ENCODE data around the gene MPL.

MPL gene

DNA sequence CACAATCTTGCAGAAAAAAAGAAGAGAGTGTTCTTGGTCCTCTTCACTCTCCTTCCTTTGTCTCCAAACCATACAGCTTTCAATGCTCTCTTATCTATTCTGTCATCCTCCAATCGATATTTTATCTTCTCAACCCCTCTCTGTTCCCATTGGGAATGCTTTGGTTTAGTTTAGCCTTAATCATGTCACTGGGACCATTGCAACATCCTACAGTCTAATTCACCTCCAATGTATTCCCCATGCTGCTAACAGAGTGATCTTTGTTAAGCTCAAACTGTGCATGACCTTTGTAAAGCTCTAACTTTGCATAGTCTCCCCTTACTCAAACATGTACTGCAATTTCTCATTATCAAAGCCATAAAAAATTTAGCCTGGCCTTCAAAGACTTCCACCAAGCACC is 2.9 kb downstream of the MPL start:
- H3K36me3 ChIP-seq, result no peaks in the 10 kb centered on the region
- peaks cover 14% of the 10 kb centered on the region for H3K4me1 ChIP-seq
- no peaks in the 10 kb centered on the region for H3K9me3 ChIP-seq
- H3K4me3 ChIP-seq, result no peak overlapping the region
- H3K27me3 ChIP-seq, result no peaks in the 10 kb centered on the region
- no peaks in the 10 kb centered on the region for H4K20me1 ChIP-seq
- no peak overlapping the region for H3K9ac ChIP-seq
- TF ChIP-seq Cebpa-rat (IDR thresholded peaks at IDR 0.05), result no peak
- H3K4me2 ChIP-seq, result no peak overlapping the region
- H3K27ac ChIP-seq, result no peak overlapping the region

DNA sequence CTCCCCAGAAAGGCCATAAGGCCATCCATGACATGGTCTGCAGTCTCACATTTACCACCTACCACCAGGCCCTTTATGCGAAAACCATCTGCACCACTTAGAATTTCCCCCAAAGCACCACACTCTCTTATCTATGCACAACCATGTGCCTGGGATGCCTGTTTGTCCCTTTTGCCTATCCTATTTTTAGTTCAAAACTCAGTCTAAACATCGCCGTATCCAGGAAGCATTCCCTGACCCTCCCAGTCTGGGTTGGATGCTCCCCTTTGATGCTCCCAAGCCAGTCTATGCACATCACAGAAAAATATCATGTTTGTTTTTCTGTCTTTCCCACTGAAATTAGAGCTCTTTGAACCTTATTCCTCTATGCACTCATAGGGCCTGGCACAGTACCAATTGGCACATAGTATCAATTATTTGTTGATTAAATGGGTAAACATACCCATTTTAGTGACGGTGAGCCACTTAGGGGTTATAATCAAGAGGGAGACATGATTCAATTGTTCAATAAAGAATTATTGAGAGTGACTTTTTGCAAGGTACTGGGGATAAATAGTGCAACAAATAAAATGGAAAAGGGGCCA is 6.7 kb downstream of the MPL start:
- H4K20me1 ChIP-seq, result no peaks in the 10 kb centered on the region
- H3K36me3 ChIP-seq, result no peaks in the 10 kb centered on the region
- H3K4me2 ChIP-seq, result no peak overlapping the region
- TF ChIP-seq Cebpa-rat (IDR thresholded peaks at IDR 0.05), result no peak
- peaks cover 3% of the 10 kb centered on the region for H3K4me1 ChIP-seq
- H3K27me3 ChIP-seq, result no peaks in the 10 kb centered on the region
- H3K4me3 ChIP-seq, result no peak overlapping the region
- no peaks in the 10 kb centered on the region for H3K9me3 ChIP-seq
- no peak overlapping the region for H3K9ac ChIP-seq
- no peak overlapping the region for H3K27ac ChIP-seq

DNA sequence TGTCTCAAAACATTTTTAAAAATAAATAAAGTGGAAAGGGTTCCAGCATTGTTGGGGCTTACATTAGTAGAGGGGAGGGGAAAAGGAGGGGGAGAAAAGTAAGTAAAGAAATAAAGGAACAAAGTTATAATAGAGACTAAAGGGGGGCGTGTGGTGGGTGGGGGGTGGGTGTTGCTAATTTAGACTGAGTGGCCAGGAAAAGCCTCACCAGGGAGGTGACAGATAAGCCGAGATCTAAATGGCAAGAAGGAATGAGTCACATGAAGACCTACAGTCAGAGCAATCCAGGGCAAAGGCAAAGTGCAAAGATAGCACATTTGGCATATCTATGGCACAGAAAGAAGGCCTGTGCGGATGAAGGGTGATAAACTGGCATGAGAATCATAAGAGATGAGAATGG is 7.5 kb downstream of the MPL start:
- H3K4me3 ChIP-seq, result no peak overlapping the region
- peaks cover 10% of the 10 kb centered on the region for H3K4me1 ChIP-seq
- no peaks in the 10 kb centered on the region for H4K20me1 ChIP-seq
- no peak overlapping the region for H3K27ac ChIP-seq
- TF ChIP-seq Cebpa-rat (IDR thresholded peaks at IDR 0.05), result no peak
- no peaks in the 10 kb centered on the region for H3K36me3 ChIP-seq
- H3K9ac ChIP-seq, result no peak overlapping the region
- no peaks in the 10 kb centered on the region for H3K27me3 ChIP-seq
- no peaks in the 10 kb centered on the region for H3K9me3 ChIP-seq
- H3K4me2 ChIP-seq, result no peak overlapping the region

- no peak overlapping the region for H3K4me3 ChIP-seq
- H3K9me3 ChIP-seq, result no peaks in the 10 kb centered on the region
- H4K20me1 ChIP-seq, result no peaks in the 10 kb centered on the region
- H3K4me2 ChIP-seq, result no peak overlapping the region
- H3K9ac ChIP-seq, result no peak overlapping the region
- no peak for TF ChIP-seq Cebpa-rat (IDR thresholded peaks at IDR 0.05)
- no peak overlapping the region for H3K27ac ChIP-seq
- no peaks in the 10 kb centered on the region for H3K36me3 ChIP-seq
- H3K4me1 ChIP-seq, result peaks cover 23% of the 10 kb centered on the region
- no peaks in the 10 kb centered on the region for H3K27me3 ChIP-seq
Measured at GRCh38 chr1:43346636-43347035, 9.0 kb downstream of the MPL start.

GRCh38 chr1:43348343-43348808 is 10.8 kb downstream of the MPL start:
- peaks cover 35% of the 10 kb centered on the region for H3K4me1 ChIP-seq
- H3K4me3 ChIP-seq, result peak overlapping the region; percentile 68
- H3K36me3 ChIP-seq, result no peaks in the 10 kb centered on the region
- H3K4me2 ChIP-seq, result peak overlapping the region; percentile 87
- no peaks in the 10 kb centered on the region for H4K20me1 ChIP-seq
- H3K27me3 ChIP-seq, result no peaks in the 10 kb centered on the region
- H3K9me3 ChIP-seq, result no peaks in the 10 kb centered on the region
- TF ChIP-seq Cebpa-rat (IDR thresholded peaks at IDR 0.05), result no peak
- no peak overlapping the region; the same call in 1 of the 2 replicates for H3K9ac ChIP-seq
- H3K27ac ChIP-seq, result peak overlapping the region; percentile 79

GRCh38 chr1:43348809-43349593 is 11.4 kb downstream of the MPL start:
- Histone ChIP-seq H4K20me1 (no peaks in the 10 kb centered on the region), H3K4me2 (peak overlapping the region; percentile 87), H3K9ac (peak overlapping the region; percentile 69), H3K36me3 (no peaks in the 10 kb centered on the region), H3K27ac (peak overlapping the region; percentile 79), H3K9me3 (no peaks in the 10 kb centered on the region), H3K4me3 (peak overlapping the region; percentile 68), H3K27me3 (no peaks in the 10 kb centered on the region), H3K4me1 (peaks cover 35% of the 10 kb centered on the region)
- no peak for TF ChIP-seq Cebpa-rat (IDR thresholded peaks at IDR 0.05)

DNA sequence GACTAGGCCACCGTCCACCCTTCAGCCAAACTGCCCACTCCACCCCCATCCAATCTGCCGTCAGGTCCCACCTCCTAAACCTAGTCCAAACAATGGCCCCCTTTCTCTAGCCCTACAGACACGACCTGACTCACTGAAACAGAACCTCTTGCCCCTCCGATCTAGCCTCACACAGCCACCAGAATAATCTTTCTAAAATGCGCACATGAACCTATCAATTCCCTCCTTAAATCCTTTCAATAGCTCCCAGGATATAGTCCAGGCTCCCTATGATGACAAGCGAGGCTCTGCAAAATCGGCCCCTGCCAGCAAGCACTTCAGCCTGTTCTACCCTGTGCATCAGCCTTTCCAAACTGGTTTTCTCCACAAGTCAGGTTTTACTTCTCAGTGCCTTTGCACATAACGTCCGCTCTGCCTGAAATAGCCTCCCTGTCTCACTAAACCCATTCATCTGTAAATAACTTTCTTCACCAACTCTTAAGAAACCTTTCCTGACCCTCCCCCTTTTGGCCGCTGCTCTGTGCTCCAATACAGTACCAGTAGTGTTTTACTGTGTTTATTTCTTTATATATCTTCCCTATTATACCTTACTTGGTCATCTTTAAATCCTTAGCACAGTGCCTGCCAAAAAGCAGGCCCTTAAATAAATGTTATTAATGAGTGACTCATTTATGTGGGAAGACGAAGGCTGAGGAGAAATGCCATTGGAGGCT is 12.1 kb downstream of the MPL start:
- Histone ChIP-seq H4K20me1 (no peaks in the 10 kb centered on the region), H3K4me2 (peak overlapping the region; percentile 87), H3K4me3 (peak overlapping the region; percentile 68), H3K4me1 (peaks cover 35% of the 10 kb centered on the region), H3K27ac (peak overlapping the region; percentile 79), H3K36me3 (no peaks in the 10 kb centered on the region), H3K9ac (peak overlapping the region; percentile 69), H3K9me3 (no peaks in the 10 kb centered on the region), H3K27me3 (no peaks in the 10 kb centered on the region)
- no peak for TF ChIP-seq Cebpa-rat (IDR thresholded peaks at IDR 0.05)

- H3K4me2 ChIP-seq, result no peak overlapping the region
- no peak overlapping the region for H3K27ac ChIP-seq
- no peaks in the 10 kb centered on the region for H3K9me3 ChIP-seq
- no peak overlapping the region for H3K4me3 ChIP-seq
- H3K4me1 ChIP-seq, result peaks cover 35% of the 10 kb centered on the region
- H3K9ac ChIP-seq, result no peak overlapping the region
- H3K36me3 ChIP-seq, result no peaks in the 10 kb centered on the region
- no peaks in the 10 kb centered on the region for H4K20me1 ChIP-seq
- H3K27me3 ChIP-seq, result no peaks in the 10 kb centered on the region
- TF ChIP-seq Cebpa-rat (IDR thresholded peaks at IDR 0.05), result no peak
Measured at GRCh38 chr1:43350976-43351375, 13.4 kb downstream of the MPL start.

- 0 out of 2 replicates have a peak overlapping the region, but pooled peaks have one; percentile 4 for H3K9ac ChIP-seq
- 0 out of 2 replicates have a peak overlapping the region, but pooled peaks have one; percentile 14 for H3K27ac ChIP-seq
- H3K36me3 ChIP-seq, result no peaks in the 10 kb centered on the region
- H3K27me3 ChIP-seq, result no peaks in the 10 kb centered on the region
- no peak overlapping the region for H3K4me2 ChIP-seq
- no peak for TF ChIP-seq Cebpa-rat (IDR thresholded peaks at IDR 0.05)
- peaks cover 35% of the 10 kb centered on the region for H3K4me1 ChIP-seq
- no peak overlapping the region for H3K4me3 ChIP-seq
- no peaks in the 10 kb centered on the region for H3K9me3 ChIP-seq
- H4K20me1 ChIP-seq, result no peaks in the 10 kb centered on the region
Measured at GRCh38 chr1:43351421-43352350, 14.1 kb downstream of the MPL start.

Data from BLaER1 (cell line).